ENCODE measurements around the gene FOLR1.

The FOLR1 gene

DNA sequence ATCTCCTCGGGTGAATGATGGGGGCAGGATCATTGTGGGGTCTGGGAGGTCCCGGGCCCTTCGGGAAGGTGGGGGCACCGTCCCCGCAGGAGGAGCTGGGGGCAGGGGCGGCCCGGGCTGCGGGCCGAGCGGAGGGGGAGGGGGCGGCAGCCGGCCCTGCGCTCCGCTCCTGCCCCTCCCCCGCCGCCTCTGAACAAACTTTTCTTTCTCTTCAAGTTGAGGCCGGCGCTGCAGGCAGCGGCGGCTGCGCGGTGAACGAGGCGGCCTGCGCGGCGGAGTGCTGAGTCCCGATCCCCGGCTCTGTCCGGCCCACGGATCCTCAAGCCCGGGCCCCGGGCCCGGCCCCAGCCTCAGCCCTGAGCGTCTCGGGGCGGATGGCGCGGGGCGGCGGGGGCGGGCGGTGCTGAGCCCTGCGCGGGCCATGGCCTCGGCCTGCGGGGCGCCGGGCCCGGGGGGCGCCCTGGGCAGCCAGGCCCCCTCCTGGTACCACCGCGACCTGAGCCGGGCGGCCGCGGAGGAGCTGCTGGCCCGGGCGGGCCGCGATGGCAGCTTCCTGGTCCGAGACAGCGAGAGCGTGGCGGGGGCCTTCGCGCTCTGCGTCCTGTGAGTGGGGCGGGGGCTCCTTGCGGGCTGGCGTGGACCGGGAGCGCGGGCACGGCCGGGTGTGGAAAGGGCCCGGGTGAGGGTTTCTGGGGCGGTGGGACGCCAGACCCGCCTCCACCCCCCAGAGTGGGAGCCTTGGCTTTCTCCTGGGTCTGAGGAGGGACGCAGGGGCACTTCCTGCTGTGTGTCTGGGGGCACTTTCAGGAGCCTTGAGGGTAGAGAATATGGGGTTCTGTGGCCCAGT lies 32.8 kb downstream of the FOLR1 start, which contains the start of gene INPPL1:
INPPL1 (plus strand) TSS at position 204 of the 847 bp plus-strand sequence; CDS start at position 422, 218 bp downstream.
- peak; percentile 27 for DNase-seq

GRCh38 chr11:72225411-72225951 lies 33.5 kb downstream of the FOLR1 start:
- DNase-seq: no peak

GRCh38 chr11:72226701-72227100 lies 34.8 kb downstream of the FOLR1 start:
- DNase-seq: no peak

DNA sequence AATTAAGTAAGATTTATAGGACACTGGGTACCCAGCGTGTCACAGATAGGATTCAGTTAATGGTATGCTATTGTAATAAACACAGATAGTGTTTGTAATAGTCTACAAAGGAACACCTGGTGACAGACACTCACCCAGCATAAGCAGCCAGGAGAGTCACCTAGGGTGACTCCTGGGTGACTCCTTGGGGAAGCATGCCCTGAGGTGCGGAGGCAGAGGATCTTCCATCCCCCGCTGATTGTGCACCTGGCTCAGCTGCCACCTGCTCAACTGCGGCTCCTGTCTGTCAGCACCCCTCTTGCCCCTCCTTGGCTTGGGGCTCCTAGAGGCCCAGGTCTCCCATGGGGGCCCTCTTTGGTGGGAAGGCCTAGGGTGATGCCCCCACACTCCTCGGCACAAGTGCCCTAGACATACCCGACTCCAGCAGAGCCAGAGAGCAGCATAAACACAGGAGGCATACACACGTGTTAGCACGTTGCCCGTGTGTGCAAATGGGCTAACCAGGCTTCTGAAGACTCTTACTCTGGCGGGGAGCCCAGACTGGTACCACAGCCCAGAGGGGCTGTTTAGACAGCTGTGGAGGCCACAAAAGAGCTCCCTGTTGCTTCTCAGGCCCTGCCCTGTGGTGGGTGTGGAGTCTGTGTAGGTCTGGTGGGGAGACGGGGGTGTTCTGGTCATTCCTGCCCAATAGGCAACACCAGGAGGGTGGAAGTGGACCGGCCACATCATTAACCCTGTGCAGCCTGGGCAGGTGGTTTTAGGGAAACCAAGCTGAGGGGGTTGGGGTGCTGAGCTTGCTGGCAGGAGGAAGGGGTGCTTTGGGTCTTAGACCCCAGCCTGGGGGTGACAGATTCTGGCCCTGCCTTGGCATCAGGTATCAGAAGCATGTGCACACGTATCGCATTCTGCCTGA lies 35.6 kb downstream of the FOLR1 start:
- DNase-seq: no peak

- no peak for DNase-seq
These were observed 36.4 kb downstream of the FOLR1 start for GRCh38 chr11:72228229-72228843.

DNA sequence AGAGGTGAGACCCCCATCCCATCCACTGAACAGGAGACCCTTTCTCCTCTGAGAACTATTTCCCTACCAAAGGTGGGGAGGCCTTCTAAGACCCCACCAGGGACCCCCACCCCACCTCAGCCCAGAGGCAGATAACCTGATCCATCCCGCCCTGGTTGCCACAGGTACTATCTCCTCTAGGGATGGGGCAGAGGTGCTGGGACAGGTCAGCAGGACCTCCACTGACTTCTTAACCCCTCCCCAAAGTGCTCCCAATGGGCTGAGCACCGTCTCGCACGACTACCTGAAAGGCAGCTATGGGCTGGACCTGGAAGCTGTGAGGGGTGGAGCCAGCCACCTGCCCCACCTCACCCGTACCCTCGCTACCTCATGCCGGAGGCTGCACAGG lies 36.9 kb downstream of the FOLR1 start:
- DNase-seq: no peak

- DNase-seq: no peak
These were observed 37.5 kb downstream of the FOLR1 start for GRCh38 chr11:72229336-72229924.

- no peak for DNase-seq
These were observed 38.2 kb downstream of the FOLR1 start for GRCh38 chr11:72229925-72230763.

DNA sequence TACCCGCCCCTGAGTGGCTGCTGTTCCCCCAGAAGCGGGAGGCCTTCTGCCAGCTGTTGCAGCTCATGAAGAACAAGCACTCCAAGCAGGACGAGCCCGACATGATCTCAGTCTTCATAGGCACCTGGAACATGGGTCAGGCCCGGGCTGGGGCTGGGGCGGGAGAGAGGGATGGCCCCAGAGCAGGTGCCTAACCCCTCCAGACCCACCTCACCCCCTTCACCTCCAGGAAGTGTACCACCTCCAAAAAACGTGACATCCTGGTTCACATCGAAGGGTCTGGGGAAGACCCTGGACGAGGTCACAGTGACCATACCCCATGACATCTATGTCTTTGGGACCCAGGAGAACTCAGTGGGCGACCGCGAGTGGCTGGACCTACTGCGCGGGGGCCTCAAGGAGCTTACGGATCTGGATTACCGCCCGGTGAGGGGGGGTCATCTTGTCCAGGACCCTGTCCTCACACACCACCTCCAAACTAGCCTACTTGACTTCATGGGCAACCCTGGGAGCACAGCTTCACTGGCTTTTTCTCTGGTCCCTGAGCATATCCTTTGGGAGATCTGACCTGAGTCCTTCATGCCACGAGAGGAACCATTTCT lies 38.9 kb downstream of the FOLR1 start:
- DNase-seq: no peak

- DNase-seq: no peak
These were observed 39.7 kb downstream of the FOLR1 start for GRCh38 chr11:72231396-72232259.

DNA sequence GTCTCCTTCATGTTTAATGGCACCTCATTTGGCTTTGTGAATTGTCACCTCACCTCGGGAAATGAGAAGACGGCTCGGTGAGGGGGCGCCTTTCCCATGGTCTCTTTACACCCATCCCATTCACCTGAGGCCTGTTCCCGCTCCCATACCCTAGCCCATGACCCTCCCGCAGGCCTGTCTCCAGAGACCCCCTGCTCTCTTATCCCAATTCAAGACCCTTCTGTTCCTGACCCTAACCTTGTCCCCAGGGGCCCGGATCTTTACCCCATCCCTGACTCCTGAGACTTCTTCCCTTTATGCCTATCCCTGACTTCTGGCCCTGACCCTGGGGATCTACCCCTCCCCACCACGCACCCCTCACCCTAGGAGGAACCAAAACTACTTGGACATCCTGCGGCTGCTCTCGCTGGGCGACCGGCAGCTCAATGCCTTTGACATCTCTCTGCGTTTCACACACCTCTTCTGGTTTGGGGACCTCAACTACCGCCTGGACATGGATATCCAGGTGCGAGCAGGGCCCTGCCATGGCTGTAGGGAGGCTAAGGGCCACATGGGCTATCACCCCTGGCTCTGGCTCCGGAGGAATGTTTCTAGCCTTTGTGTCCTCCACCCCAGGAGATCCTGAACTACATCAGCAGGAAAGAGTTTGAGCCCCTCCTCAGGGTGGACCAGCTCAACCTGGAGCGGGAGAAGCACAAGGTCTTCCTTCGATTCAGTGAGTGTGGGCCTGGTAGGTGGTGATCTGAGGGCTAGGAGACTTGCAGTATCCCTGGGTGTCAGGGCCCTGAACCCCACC lies 40.5 kb downstream of the FOLR1 start:
- no peak for DNase-seq

DNA sequence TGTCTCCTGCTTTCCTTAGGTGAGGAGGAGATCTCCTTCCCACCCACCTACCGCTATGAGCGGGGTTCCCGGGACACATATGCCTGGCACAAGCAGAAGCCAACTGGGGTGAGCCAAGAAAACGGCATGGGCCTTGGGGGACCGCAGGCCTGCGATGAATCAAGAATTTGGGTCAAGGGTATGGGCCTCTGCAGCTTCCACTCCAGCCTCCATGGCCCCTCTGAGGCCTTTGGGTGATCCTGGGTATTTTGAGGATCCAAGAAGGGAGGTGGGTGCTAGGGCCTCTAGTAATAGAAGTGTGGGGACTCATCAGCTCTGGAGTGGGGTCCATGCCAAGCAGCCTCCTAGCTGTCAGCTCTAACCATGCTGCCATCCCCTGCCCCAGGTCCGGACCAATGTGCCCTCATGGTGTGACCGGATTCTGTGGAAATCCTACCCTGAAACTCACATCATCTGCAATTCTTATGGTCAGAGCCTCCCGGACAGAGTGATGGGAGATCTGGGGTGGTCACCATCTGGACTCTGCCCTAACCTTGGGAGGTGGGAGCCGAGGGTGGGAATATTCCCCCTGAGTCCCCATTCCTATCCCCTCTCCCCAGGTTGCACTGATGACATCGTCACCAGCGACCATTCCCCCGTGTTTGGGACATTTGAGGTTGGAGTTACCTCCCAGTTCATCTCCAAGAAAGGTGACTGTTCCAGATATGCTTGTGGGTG lies 41.3 kb downstream of the FOLR1 start:
- no peak for DNase-seq

DNA sequence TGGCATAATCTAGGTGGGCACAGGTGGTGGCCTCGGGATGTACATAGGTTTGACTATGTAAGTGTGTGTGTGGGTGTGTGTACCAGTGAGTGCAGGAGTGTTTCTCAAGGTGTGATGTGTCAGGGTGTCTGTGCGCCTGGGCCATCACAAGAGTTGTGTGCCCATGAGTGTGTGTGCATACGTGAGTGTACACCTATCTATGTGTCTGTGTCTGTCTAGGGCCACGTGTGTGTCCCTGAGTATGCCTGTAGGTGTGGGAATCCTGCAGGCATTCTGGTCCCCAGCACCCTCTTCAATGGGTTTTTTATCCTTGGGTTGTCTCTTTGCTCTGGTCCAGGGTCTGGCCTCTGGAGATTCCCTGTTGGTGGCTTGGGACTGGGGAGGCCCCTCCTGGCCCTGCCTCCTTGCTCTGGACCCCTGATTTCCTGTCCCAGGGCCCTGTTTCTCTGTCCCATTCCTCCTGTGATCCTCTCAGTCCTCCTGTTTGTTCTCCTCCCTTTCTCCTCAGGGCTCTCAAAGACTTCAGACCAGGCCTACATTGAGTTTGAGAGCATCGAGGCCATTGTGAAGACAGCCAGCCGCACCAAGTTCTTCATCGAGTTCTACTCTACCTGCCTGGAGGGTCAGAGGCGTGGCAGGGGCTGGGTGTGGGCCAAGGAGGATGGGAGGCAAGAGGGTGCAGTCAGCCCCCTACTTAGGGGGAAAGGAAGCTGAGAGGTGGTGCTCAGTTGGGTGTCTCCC lies 42.0 kb downstream of the FOLR1 start:
- DNase-seq: no peak

DNA sequence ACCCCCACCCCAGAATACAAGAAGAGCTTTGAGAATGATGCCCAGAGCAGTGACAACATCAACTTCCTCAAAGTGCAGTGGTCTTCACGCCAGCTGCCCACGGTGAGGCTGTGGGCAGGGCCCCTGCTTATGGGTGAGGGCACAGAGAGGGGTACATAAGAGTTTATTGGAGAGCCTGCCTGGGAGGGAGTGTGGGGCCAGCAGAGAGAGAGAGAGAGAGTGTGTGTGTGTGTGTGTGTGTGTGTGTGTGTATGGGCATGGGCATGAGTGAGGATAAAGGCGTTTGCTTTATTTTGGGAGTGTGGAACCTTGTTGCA lies 42.5 kb downstream of the FOLR1 start:
- DNase-seq: no peak

- no peak for DNase-seq
These were observed 43.0 kb downstream of the FOLR1 start for GRCh38 chr11:72234920-72235319.

DNA sequence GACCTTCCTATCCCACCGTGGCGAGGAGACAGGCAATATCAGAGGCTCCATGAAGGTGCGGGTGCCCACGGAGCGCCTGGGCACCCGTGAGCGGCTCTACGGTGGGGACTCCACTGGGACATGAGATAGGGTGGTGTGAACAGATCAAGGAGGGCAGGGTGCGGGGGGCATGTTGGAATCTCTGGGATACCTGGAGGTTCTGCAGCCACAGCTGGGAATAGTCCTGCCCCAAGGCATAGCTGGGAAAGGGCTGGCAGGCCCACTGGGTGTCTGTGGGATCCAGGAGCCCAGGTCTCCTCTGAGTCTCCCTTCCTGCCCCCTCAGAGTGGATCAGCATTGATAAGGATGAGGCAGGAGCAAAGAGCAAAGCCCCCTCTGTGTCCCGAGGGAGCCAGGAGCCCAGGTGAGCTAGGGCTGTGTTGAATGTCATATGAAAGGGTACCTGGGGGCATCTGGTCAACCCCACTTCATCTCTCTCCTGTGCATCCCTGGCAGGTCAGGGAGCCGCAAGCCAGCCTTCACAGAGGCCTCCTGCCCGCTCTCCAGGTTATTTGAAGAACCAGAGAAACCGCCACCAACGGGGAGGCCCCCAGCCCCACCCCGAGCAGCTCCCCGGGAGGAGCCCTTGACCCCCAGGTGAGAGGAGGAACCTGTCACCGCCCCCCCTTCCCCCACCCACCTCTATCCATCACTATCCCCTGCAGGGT lies 43.6 kb downstream of the FOLR1 start:
- DNase-seq: no peak

DNA sequence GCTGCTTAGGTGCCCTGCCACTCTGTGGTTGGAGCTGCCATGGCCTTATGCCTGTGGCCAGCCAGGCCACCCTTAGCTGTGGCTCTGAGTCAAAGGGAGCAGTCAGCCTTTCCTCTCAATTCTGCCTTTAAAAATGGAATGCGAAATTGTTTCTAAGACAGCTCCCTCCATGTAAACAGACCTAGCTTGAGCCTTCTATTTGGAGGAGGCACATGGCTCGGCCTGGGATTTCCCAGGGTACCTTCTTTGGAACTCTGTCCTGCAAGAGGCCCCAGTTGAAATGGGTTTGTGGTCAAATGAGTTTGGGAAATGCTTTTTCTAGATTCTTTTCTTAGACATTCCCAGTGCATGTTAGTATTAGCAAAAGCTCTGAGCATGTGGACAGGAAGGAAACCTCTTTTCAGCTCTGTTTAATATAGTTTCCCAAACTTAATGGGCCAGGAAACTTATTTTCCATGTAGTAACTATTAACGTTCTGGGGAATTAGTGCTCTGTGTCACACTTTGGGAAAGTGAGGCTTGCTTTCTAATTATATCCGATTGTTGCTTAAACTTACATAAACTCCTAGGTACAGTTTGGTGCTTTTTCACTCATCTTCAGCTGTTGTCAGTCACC lies 44.2 kb downstream of the FOLR1 start:
- no peak for DNase-seq

Measured in NCI-H82 (cell line).